ENCODE results near the gene LEP.

LEP gene

DNA sequence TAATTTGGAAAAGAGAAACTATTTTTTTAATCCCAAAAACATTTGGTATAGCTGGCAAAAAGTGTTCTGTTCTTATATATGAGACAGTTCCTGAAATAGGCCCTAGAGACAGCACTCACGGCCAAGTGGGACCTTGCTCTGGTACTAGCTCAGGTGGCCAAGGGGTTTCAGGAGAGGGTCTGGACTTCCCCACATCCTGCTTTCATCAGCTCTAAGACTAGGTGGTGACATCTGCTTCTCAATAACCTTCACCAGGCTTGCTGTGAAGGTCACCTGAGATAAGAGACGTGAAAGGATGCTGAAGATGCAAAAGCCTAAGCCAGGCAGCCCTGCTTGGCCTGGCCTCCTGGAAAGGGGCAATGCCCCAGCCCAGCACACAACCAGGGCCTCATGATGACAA lies 62.1 kb downstream of the LEP start:
- TF ChIP-seq, protein P1, sequence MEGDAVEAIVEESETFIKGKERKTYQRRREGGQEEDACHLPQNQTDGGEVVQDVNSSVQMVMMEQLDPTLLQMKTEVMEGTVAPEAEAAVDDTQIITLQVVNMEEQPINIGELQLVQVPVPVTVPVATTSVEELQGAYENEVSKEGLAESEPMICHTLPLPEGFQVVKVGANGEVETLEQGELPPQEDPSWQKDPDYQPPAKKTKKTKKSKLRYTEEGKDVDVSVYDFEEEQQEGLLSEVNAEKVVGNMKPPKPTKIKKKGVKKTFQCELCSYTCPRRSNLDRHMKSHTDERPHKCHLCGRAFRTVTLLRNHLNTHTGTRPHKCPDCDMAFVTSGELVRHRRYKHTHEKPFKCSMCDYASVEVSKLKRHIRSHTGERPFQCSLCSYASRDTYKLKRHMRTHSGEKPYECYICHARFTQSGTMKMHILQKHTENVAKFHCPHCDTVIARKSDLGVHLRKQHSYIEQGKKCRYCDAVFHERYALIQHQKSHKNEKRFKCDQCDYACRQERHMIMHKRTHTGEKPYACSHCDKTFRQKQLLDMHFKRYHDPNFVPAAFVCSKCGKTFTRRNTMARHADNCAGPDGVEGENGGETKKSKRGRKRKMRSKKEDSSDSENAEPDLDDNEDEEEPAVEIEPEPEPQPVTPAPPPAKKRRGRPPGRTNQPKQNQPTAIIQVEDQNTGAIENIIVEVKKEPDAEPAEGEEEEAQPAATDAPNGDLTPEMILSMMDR (IDR thresholded peaks at IDR 0.05) = no peak
- no peak for DNase-seq
- H3K9me3 ChIP-seq = no peaks in the 10 kb centered on the region
- no peak overlapping the region for H3K4me3 ChIP-seq
- H3K36me3 ChIP-seq = peaks cover 13 to 61% (median 36%) of the 10 kb centered on the region in 3 donors
- no peaks in the 10 kb centered on the region for H3K4me1 ChIP-seq
- no peaks in the 10 kb centered on the region for H3K27me3 ChIP-seq
- intact Hi-C loops (cut with DNase I; ENCODE audit: low total_unique reads) = no loop called here
- H3K27ac ChIP-seq = no peak overlapping the region

DNA sequence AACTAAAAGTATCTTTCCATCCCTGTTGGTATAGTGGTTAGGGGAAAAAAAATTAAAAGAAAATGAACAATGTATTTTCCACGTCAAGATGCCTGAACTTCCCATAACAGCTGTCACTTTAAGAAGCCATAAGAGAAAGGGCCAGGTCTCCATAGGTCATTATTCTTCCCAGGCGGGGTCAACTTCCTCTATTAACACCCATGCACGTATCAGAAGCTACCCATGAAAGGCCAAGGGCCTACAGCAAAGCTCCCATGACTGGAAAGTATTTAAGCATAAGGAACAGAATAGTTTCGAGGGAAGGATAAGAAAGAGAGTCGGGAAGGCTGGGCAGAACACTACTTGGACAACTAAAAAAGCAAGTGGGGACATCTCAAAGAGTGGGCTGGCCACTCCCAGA lies 62.6 kb downstream of the LEP start:
- intact Hi-C loops (cut with DNase I; ENCODE audit: low total_unique reads) = no loop called here
- Histone ChIP-seq H3K9me3 (no peaks in the 10 kb centered on the region), H3K4me1 (no peaks in the 10 kb centered on the region), H3K36me3 (peaks cover 13 to 66% (median 41%) of the 10 kb centered on the region in 3 donors), H3K27me3 (no peaks in the 10 kb centered on the region), H3K27ac (no peak overlapping the region), H3K4me3 (no peak overlapping the region)
- DNase-seq = no peak
- TF ChIP-seq, protein P1 (IDR thresholded peaks at IDR 0.05) = no peak

DNA sequence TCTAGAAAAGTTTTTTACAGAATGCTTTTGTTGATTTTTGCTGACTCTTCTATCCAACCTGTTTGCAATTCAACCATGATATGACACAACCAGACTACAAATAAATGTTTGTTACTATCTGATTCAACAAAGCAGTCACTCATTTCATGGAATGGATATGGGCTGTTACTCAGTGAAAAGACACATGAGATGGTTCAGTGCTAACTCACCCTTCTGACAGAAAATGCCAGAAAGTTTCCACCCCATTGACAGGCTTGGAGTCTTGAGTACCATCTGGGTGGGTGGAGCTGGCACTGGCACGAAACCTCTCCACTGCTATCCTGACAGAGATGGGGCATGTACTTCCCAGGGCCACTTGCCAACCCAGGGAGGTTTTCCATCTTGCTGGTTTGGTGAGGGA lies 63.1 kb downstream of the LEP start:
- Histone ChIP-seq H3K36me3 (peaks cover 15 to 72% (median 46%) of the 10 kb centered on the region in 3 donors), H3K27ac (no peak overlapping the region), H3K27me3 (no peaks in the 10 kb centered on the region), H3K4me1 (no peaks in the 10 kb centered on the region), H3K9me3 (no peaks in the 10 kb centered on the region), H3K4me3 (no peak overlapping the region)
- TF ChIP-seq, protein P1 (IDR thresholded peaks at IDR 0.05) = no peak
- intact Hi-C loops (cut with DNase I; ENCODE audit: low total_unique reads) = no loop called here
- no peak for DNase-seq

- no peaks in the 10 kb centered on the region for H3K27me3 ChIP-seq
- no peak for DNase-seq
- no peak overlapping the region for H3K4me3 ChIP-seq
- intact Hi-C loops (cut with DNase I; ENCODE audit: low total_unique reads) = no loop called here
- no peaks in the 10 kb centered on the region for H3K9me3 ChIP-seq
- H3K4me1 ChIP-seq = no peaks in the 10 kb centered on the region
- no peak overlapping the region for H3K27ac ChIP-seq
- H3K36me3 ChIP-seq = peaks cover 44 to 93% (median 75%) of the 10 kb centered on the region in 3 donors
- TF ChIP-seq, protein P1 (IDR thresholded peaks at IDR 0.05) = no peak
Observed at GRCh38 chr7:128307061-128307460, 66.0 kb downstream of the LEP start.

All from tibial artery (tissue), 4 donors.